ENCODE measurements around the gene GATAD2A. TPM values are rescaled to one million over a fixed set of nuclear protein-coding genes. Genes with fewer than 3 reads are reported as not detected.

Gene GATAD2A
- total and polyA plus RNA-seq, 2 of the 8 experiments (the other 6 are each of a cell fraction or from before 2014, with no cell fraction given) = 38.4 to 205 TPM

DNA sequence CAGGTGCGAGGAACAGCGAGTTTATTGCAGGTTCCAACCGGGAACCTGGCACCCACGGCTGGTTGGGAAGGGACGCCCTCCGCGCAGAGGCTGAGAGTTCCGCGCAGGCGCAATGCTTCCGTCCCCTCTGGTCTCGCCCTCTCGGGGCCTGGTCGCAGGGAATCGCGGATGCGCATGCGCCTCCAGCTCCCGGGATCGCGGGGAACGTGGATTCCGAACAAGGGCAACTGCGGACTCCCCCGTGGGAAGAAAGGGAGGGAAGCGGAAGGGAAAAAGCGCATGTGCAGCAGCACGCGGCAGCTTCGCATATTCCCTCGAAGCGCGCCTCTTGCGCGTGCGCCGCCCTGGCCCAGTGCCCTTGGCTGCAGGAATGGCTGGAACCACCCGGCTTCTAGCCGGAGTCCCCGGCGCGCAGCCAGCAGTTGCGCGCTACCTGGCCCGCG, 108.8 kb downstream of the GATAD2A start:
- no peak overlapping the region for H3K27ac ChIP-seq (ENCODE audit: low read depth, low read length)
- no peak overlapping the region for H3K14ac ChIP-seq (ENCODE audit: insufficient read length)
- FAIRE-seq (no peak), DNase-seq (ENCODE audit: low read depth in 1 of 2, low spot score in 2 of 2) (no peak)
- no peak overlapping the region for H2BK12ac ChIP-seq (ENCODE audit: low read depth, low read length)
- ChIA-PET CTCF (ENCODE audit: partially characterized antibody) (interaction anchor here (1.0 to 3.2 kb wide), 5 partner anchors 16 to 148 kb away, joined by 4 to 10 read pairs (median 9); no protein-coding TSS in a partner anchor), POLR2A (ENCODE audit: partially characterized antibody) (interaction anchor here (0.7 to 6.7 kb wide), 8 partner anchors 10 to 284 kb away, joined by 3 to 34 read pairs (median 4); partner anchors contain the start of genes GATAD2A and YJEFN3)
- no peak overlapping the region for H4K5ac ChIP-seq (ENCODE audit: insufficient read length, low read depth, low read length)
- no peak overlapping the region for H3K56ac ChIP-seq (replicated peaks; ENCODE audit: insufficient read length, low read depth, low read length)
- H3K79me1 ChIP-seq (ENCODE audit: low read depth, low read length) = peaks cover 7% of the 10 kb centered on the region
- H3K4ac ChIP-seq (replicated peaks; ENCODE audit: insufficient read length, low read depth, low read length) = no peak overlapping the region
- no peak overlapping the region for H3K23ac ChIP-seq (ENCODE audit: insufficient read length)
- no peak overlapping the region for H2BK15ac ChIP-seq (ENCODE audit: low read length)
- peaks cover 4% of the 10 kb centered on the region; the same call in 1 of the 2 replicates for H3K23me2 ChIP-seq (ENCODE audit: low read depth, low read length)
- H2BK5ac ChIP-seq (ENCODE audit: low read depth, low read length) = no peak overlapping the region
- H3K79me2 ChIP-seq (ENCODE audit: control insufficient read depth in 1 of 2, insufficient read depth in 2 of 2, low read length in 2 of 2) = peaks cover 0 to 23% of the 10 kb centered on the region in 2 experiments; a peak in 2 of 4 replicates
- H4K20me1 ChIP-seq (replicated peaks in 1 of 2; ENCODE audit: control insufficient read depth in 1 of 2, insufficient read depth in 2 of 2, low read length in 2 of 2) = peaks cover 0 to 1% of the 10 kb centered on the region in 2 experiments
- no peaks in the 10 kb centered on the region; a peak in 1 of 7 replicates for H3K27me3 ChIP-seq (replicated peaks in 1 of 4; ENCODE audit: control insufficient read depth in 3 of 4, extremely low read depth in 1 of 4, insufficient read depth in 3 of 4, low read length in 3 of 4)
- no peak overlapping the region for H4K91ac ChIP-seq (replicated peaks; ENCODE audit: insufficient read length, low read length)
- no peak overlapping the region for H3K18ac ChIP-seq (ENCODE audit: extremely low read depth, low read length)
- peaks cover 0 to 5% (median 2%) of the 10 kb centered on the region in 4 experiments; a peak in 5 of 8 replicates for H3K36me3 ChIP-seq (ENCODE audit: control insufficient read depth in 2 of 4, insufficient read depth in 4 of 4, low read length in 3 of 4)
- no peak overlapping the region for H2AK5ac ChIP-seq (ENCODE audit: low read depth, low read length)
- H3K4me3 ChIP-seq (ENCODE audit: extremely low read depth in 1 of 4, insufficient read depth in 2 of 4, low read depth in 3 of 4, low read length in 4 of 4) = no peak overlapping the region
- no peak overlapping the region for H4K8ac ChIP-seq (ENCODE audit: extremely low read depth, insufficient read depth, low read length)
- H3K4me1 ChIP-seq (replicated peaks in 1 of 4; ENCODE audit: control insufficient read depth in 3 of 4, insufficient read depth in 4 of 4, low read length in 3 of 4) = peaks cover 0 to 2% (median 0%) of the 10 kb centered on the region in 4 experiments; a peak in 1 of 7 replicates
- H3K9me3 ChIP-seq (ENCODE audit: insufficient read depth in 2 of 2, low read depth in 1 of 2, low read length in 1 of 2) = no peaks in the 10 kb centered on the region
- no peak overlapping the region for H3K9ac ChIP-seq (replicated peaks in 1 of 4; ENCODE audit: extremely low read depth in 1 of 4, low read depth in 3 of 4, low read length in 3 of 4)
- H3K4me2 ChIP-seq (ENCODE audit: insufficient read depth in 1 of 2, low read depth in 2 of 2, low read length in 2 of 2) = no peak overlapping the region
- H2BK20ac ChIP-seq (ENCODE audit: low read length) = no peak overlapping the region
- H2AFZ ChIP-seq (ENCODE audit: low read length) = no peak overlapping the region
- 95% methylated on average over 34 of the region's 46 CpGs; no CpG with 5 or more reads in 1 of the 2 experiments for WGBS, 2 experiments (ENCODE audit: extremely low coverage in 1 of 2, insufficient coverage in 1 of 2, insufficient read length in 1 of 2, insufficient replicate concordance in 2 of 2, low coverage in 1 of 2, low lambda C conversion rate in 2 of 2, missing lambda C conversion rate in 1 of 2)
- H2BK120ac ChIP-seq (replicated peaks; ENCODE audit: low read depth, low read length) = no peak overlapping the region
- TF ChIP-seq SP1 (IDR thresholded peaks at IDR 0.05; ENCODE audit: low read depth, low read length) = no peak
- TF ChIP-seq NANOG (IDR thresholded peaks at IDR 0.05; ENCODE audit: insufficient read depth, low read depth, low read length, poor library complexity, severe bottlenecking) = no peak
- TF ChIP-seq, protein P1, sequence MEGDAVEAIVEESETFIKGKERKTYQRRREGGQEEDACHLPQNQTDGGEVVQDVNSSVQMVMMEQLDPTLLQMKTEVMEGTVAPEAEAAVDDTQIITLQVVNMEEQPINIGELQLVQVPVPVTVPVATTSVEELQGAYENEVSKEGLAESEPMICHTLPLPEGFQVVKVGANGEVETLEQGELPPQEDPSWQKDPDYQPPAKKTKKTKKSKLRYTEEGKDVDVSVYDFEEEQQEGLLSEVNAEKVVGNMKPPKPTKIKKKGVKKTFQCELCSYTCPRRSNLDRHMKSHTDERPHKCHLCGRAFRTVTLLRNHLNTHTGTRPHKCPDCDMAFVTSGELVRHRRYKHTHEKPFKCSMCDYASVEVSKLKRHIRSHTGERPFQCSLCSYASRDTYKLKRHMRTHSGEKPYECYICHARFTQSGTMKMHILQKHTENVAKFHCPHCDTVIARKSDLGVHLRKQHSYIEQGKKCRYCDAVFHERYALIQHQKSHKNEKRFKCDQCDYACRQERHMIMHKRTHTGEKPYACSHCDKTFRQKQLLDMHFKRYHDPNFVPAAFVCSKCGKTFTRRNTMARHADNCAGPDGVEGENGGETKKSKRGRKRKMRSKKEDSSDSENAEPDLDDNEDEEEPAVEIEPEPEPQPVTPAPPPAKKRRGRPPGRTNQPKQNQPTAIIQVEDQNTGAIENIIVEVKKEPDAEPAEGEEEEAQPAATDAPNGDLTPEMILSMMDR (IDR thresholded peaks at IDR 0.05; ENCODE audit: control extremely low read depth in 1 of 3, insufficient read depth in 1 of 3, low read depth in 1 of 3, low read length in 3 of 3) = no peak
- no peak for TF ChIP-seq GTF2F1 (IDR thresholded peaks at IDR 0.05; ENCODE audit: borderline replicate concordance, low read depth, low read length)
- no peak for TF ChIP-seq TAF7 (optimal IDR thresholded peaks at IDR 0.05; ENCODE audit: borderline replicate concordance, low read depth, low read length)
- TF ChIP-seq TEAD4 (IDR thresholded peaks at IDR 0.05; ENCODE audit: low read depth, low read length) = no peak
- no peak for TF ChIP-seq SIRT6 (IDR thresholded peaks at IDR 0.05; ENCODE audit: low read length)
- TF ChIP-seq HDAC2 (IDR thresholded peaks at IDR 0.05; ENCODE audit: borderline replicate concordance in 1 of 2, low read depth in 2 of 2, low read length in 2 of 2) = no peak
- TF ChIP-seq RFX5 (IDR thresholded peaks at IDR 0.05; ENCODE audit: borderline replicate concordance, low read depth, low read length) = no peak
- TF ChIP-seq GABPA (IDR thresholded peaks at IDR 0.05; ENCODE audit: borderline replicate concordance, insufficient read depth, low read length) = no peak

All from H1 (cell line).